Stimulated activated CD4-positive, alpha-beta T cell treated with anti-CD3 and anti-CD28 coated beads, Interleukin-12 subunit alpha, Interleukin-12 subunit beta, amount 100 ng/mL, for 24 hours (primary cell): ENCODE measurements around the gene EFNA2.
"Not testable (repeated sequence)": the region's sequence is repeated elsewhere in the genome, so short reads cannot be mapped to it uniquely, and the experiment has no call there.

ENCODE experiments used
- DNase-seq, 2 experiments: peaks; one replicate each; pipeline ENCODE4 v3.0.0-alpha.2; 2020; ENCODE audit warnings: low read depth in 2 of 2

Gene EFNA2

DNA sequence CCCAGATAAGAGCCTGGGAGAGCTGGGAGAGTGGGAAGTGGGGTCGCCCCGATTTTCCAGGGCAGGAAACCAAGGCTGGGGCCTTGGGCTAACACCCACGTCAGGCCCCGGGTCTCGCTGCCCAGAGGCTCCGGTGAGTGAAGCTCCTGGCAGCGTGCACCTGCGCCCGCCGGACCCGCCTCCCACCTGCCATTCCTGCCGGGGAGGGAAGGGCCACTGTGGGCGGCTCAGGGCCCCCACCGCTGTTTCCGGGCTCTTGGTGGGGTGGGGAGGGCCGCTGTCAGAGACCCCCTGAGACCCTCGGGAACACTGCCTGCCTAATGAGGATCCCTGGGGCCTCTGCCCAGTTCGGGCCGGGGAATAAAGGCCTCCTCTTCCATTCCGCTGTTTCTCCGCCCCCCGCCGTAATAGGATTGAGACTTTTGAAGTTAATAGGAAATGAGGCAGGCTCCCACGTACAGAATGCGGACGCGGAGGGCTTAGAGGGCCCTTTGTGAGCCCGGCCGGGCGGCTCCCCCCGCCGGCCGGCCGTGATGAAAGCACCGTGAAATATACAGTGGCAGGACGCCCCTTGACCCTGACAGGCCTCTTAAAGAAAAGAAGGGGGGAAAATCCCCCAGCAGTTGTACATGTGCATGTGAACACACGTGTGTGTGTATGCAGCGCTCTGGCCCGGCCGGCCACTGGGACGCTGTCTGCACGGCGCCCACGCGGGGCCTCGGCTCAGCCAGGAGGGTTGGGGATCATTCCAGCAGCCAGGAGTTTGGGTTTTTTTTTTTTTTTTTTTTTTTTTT is 33.2 kb downstream of the EFNA2 start:
- no peak for DNase-seq

DNA sequence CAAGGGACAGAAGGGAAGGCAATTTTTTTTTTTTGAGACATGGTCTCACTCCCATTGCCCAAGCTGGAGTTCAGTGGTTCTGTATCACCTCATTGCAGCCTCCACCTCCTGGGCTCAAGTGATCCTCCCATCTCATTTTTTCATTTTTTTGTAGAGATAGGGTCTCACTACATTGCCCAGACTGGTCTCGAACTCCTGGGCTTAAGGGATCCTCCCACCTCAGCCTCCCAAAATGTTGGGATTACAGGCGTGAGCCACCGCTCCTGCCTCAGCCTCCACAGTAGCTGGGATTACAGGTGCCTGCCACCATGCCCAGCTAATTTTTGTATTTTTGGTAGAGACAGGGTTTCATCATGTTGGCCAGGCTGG is 34.6 kb downstream of the EFNA2 start:
- not testable (repeated sequence) for DNase-seq

GRCh38 chr19:1321539-1321938 is 35.9 kb downstream of the EFNA2 start:
- DNase-seq = no peak

DNA sequence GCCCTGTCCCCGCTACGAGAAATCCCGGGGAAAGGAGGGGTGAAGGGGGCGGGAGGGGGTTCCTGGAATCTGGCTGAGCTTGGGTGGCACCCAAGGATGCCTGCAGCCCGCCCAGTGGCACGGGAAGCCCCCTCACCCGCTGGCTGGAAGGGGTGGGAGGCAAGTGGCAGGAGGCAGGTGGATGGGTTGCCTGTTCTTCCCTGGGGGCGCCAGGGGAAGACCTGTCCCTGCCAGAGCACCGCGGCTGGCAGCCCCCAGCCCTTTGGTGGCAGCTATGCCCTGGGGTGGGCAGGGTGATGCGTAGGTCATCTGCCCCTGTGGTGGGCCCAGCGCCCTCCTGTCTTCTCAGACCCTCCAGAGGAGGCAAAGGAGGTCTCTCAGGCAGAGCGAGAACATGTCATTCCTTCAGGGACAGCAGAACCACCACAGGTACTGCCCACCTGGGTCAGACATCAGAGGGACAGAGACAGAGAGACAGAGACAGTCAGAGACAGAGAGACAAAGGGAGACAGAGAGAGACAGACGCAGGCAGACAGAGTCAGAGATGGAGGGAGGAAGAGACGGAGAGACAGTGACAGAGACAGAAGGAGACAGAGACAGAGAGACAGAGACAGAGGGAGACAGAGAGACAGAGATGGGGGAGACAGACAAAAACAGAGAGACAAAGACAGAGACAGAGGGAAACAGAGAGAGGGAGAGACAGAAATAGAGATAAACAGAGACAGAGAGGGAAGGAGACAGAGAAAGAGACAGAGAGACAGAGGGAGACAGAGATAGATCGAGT is 36.7 kb downstream of the EFNA2 start:
- DNase-seq = no peak

DNA sequence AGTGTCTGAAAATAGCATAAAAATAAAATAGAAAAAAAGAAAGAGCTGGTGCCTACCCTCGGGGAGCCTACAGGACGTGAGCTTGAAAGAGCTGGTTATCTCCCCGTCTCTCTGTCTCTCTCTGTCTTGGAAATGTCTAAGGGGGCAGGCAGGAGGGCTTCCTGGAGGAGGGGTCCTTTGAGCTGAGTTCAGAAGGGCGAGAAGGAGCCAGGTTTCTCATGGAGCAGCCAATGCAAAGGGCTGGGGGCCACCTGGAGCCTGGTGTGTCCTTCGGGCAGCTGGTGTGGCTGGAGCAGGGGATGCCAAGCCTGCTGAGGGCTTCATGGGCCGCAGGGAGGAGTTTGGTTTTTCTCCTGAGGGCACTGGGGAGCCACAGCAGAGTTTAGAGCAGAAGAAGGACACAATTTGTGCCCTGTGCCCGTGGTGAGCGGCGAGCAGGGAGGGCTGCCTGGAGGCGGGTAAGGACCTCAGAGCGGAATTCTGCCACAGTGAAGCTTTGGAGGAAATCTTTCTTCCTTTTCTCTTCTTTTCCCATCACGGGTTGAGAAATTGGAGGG is 38.7 kb downstream of the EFNA2 start:
- DNase-seq = no peak

- DNase-seq = peak in 1 of 2 experiments; percentile 4
Measured at GRCh38 chr19:1324806-1325567, 39.3 kb downstream of the EFNA2 start.

- no peak for DNase-seq
Measured at GRCh38 chr19:1325568-1326294, 40.1 kb downstream of the EFNA2 start.

- no peak for DNase-seq
Measured at GRCh38 chr19:1327125-1327524, 41.5 kb downstream of the EFNA2 start.

- DNase-seq = not testable (repeated sequence)
Measured at GRCh38 chr19:1332208-1332607, 46.5 kb downstream of the EFNA2 start.

- no peak for DNase-seq
Measured at GRCh38 chr19:1336079-1336684, 50.5 kb downstream of the EFNA2 start.

DNA sequence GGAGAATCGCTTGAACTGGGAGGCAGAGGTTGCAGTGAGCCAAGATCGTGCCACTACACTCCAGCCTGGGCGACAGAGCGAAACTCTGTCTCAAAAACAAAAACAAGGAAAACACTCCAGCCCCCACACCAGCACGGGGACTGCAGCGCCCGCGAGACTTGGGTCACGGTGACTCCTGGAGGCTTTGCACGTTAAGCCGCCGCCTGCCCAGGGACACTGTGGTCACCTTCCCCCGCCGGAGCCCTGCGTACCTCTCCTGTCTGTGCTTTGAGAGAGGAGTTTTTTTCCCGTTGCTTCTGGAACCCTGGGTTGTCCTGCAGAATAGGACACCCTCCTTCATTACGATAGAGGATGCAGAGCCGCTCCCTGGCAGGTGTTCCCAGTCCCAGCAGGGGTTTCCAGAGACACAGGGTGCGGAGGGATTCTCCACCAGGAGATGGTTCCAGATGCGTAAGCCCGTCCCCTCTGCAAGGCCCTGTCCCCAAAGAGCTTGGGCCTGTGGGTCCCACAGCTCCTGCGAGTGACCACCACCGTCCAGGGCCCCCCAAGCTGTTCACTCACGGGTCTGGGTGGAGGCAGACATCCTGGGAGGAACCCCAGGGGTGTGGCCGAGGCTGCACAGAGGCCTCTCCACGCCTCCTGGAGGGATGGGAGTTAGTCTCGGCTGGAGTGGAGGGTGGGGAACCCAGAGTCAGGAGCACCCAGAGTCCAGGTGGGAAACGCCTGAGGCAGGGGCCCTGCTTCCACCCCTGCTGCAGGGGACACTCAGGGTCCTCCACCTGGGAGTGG is 55.2 kb downstream of the EFNA2 start:
- DNase-seq = no peak

DNA sequence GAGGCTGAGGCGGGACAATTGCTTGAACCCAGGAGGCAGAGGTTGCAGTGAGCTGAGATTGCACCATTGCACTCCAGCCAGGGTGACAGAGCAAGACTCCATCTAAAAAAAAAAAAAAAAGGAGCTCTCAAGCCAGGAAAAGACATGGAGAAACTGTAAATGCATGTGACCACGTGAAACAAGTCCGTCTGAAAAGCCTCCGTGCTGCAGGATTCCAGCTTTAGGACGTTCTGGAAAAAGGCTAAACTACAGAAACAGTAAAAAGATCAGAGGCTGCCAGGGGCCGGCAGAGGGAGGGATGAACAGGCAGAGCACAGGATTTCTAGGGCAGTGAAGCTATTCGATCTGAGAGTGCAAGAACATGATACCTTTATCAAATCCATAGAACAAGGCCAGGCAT is 57.4 kb downstream of the EFNA2 start:
- no peak for DNase-seq

DNA sequence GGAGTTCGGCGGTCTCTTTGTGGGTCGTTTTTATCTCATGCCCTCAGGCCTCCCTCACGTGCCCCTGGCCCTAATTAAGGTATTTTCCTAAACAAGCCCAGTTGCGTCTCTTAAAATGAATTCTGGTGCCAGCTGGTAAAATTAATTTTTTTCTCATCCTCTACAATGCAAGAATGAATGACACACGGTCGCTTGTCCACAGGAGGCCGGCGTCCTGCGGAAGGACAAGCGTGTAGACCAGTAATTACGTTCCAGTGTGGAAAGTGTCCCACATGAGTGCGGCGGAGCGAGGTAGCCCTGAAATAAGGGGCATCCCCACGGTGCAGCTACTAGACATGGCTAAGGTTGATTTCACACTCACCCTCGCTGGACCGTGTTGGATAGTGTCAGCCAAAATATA is 63.5 kb downstream of the EFNA2 start:
- no peak for DNase-seq

GRCh38 chr19:1350867-1351266 is 65.2 kb downstream of the EFNA2 start:
- no peak for DNase-seq
